ENCODE results near the gene NR2F6. TPM values are rescaled to one million over a fixed set of nuclear protein-coding genes. Genes with fewer than 3 reads are reported as not detected.

NR2F6 gene
- polyA plus RNA-seq, 2 of the 4 experiments (the other 2 are of a cell fraction) = 31.9 to 42.1 TPM

GRCh38 chr19:17242431-17243208 lies 3.1 kb downstream of the NR2F6 start:
- 65% methylated on average over 4 of the region's 8 CpGs for WGBS (ENCODE audit: missing lambda C conversion rate)
- FAIRE-seq = no peak
- ATAC-seq = no peak
- Histone ChIP-seq H3K9me3 (no peaks in the 10 kb centered on the region), H3K4me1 (peaks cover 69% of the 10 kb centered on the region), H3K4me2 (peak overlapping the region; percentile 90), H3K4me3 (peak overlapping the region; percentile 93), H3K27ac (peak overlapping the region; percentile 92 to 96)
- TF ChIP-seq SMC3 (IDR thresholded peaks at IDR 0.05) (no peak), HDAC2 (IDR thresholded peaks at IDR 0.05) (peak; percentile 57; the same call in 1 of the 2 replicates), TP53 (CRISPR knock-in tag; IDR thresholded peaks at IDR 0.05) (no peak), ZFP36 (IDR thresholded peaks at IDR 0.05; ENCODE audit: borderline replicate concordance, partially characterized antibody) (peak; percentile 91), KDM1A (IDR thresholded peaks at IDR 0.05; ENCODE audit: low read depth) (peak; percentile 89; the same call in 1 of the 2 replicates)
- no peak for DNase-seq (ENCODE audit: low read depth in 1 of 2, low spot score in 1 of 2)
- POLR2A ChIA-PET = interaction anchor here (1.6 kb wide), 1 partner anchor 8 kb away, joined by 5 read pairs; no protein-coding TSS in a partner anchor
- CTCF ChIA-PET = interaction anchor here (0.7 to 10.0 kb wide), 9 partner anchors 7 to 527 kb away, joined by 3 to 62 read pairs (median 3); partner anchors contain the start of gene ANKLE1

- WGBS (ENCODE audit: missing lambda C conversion rate) = 87% methylated on average over 6 of the region's 6 CpGs
- FAIRE-seq = no peak
- ChIA-PET CTCF (interaction anchor here (0.6 to 10.0 kb wide), 6 partner anchors 9 to 478 kb away, joined by 3 to 62 read pairs (median 3); no protein-coding TSS in a partner anchor), POLR2A (no interaction called here)
- DNase-seq (ENCODE audit: low read depth in 1 of 2, low spot score in 1 of 2) = no peak
- H3K4me1 ChIP-seq = peaks cover 71% of the 10 kb centered on the region
- H3K4me3 ChIP-seq = 0 out of 3 replicates have a peak overlapping the region, but pooled peaks have one; percentile 11
- no peak for ATAC-seq
- peak overlapping the region; percentile 92 to 96 for H3K27ac ChIP-seq
- no peaks in the 10 kb centered on the region for H3K9me3 ChIP-seq
- no peak for TF ChIP-seq RARB (CRISPR knock-in tag; IDR thresholded peaks at IDR 0.05)
- TF ChIP-seq MAX (IDR thresholded peaks at IDR 0.05) = 0 out of 2 replicates have a peak, but pooled peaks have one; percentile 37
- peak overlapping the region; percentile 90 for H3K4me2 ChIP-seq
Observed at GRCh38 chr19:17240826-17241399, 4.8 kb downstream of the NR2F6 start.

DNA sequence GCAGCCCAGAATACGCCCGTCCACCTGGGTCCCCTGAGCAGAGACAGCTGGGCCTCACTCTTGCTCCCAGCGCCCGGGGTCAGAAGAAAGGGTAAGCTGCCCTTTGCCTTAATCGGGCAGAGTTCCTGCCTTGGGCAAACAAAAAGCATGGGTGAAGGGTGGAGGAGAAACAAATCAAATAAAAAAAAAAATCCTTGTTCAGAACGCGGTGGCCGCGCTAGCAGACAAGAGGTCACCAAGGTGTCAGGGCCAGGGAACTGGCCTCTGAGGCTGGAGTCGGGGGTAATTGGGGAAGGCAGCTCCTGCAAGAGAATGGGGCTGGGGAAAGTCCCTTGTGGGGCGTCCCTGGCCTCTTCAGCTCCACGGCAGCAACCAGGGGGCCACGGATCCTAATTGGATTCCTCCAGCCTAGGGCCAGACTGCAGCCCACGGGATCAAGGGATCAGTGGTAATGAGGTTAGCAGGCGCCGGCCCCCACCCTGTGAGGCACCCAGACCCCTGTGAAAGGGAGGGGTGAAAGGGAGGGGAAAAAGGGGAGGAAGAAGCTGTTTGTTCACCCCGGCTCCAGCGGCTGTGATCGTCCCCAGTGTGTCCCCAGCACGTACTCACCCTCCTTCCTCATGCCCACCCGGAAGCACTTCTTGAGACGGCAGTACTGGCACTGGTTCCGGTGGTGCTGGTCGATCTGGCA lies 5.5 kb downstream of the NR2F6 start:
- peak overlapping the region; percentile 92 to 96 for H3K27ac ChIP-seq
- POLR2A ChIA-PET = no interaction called here
- H3K4me3 ChIP-seq = 0 out of 3 replicates have a peak overlapping the region, but pooled peaks have one; percentile 11
- DNase-seq (ENCODE audit: low read depth in 1 of 2, low spot score in 1 of 2) = peak in 1 of 2 experiments; percentile 77
- WGBS (ENCODE audit: missing lambda C conversion rate) = 7% methylated on average over 23 of the region's 24 CpGs
- H3K4me2 ChIP-seq = peak overlapping the region; percentile 90
- TF ChIP-seq KDM1A (IDR thresholded peaks at IDR 0.05; ENCODE audit: low read depth) (no peak), RNF2 (IDR thresholded peaks at IDR 0.05; ENCODE audit: borderline replicate concordance, low read depth) (no peak), EHF (CRISPR knock-in tag; IDR thresholded peaks at IDR 0.05) (no peak), ZFP36 (IDR thresholded peaks at IDR 0.05; ENCODE audit: borderline replicate concordance, partially characterized antibody) (no peak), HOXB13 (CRISPR knock-in tag; IDR thresholded peaks at IDR 0.05; ENCODE audit: low read depth) (no peak), ZNF302 (CRISPR knock-in tag; IDR thresholded peaks at IDR 0.05) (no peak), CBX2 (IDR thresholded peaks at IDR 0.05; ENCODE audit: borderline replicate concordance, low read depth) (no peak), FOSL2 (IDR thresholded peaks at IDR 0.05) (no peak), FOSL2 (CRISPR knock-in tag; IDR thresholded peaks at IDR 0.05) (no peak), NR3C1 (IDR thresholded peaks at IDR 0.05) (no peak), EP300 (IDR thresholded peaks at IDR 0.05) (no peak), PHF8 (IDR thresholded peaks at IDR 0.05; ENCODE audit: borderline replicate concordance, low read depth) (no peak), MAFK (IDR thresholded peaks at IDR 0.05; ENCODE audit: partially characterized antibody) (no peak), USF2 (IDR thresholded peaks at IDR 0.05) (no peak), MAZ (IDR thresholded peaks at IDR 0.05; ENCODE audit: borderline replicate concordance, low read depth, low read length) (no peak)
- FAIRE-seq = no peak
- ATAC-seq = peak in 1 of 2 experiments; percentile 11; a peak in 3 of 6 replicates
- no peaks in the 10 kb centered on the region for H3K9me3 ChIP-seq
- CTCF ChIA-PET = interaction anchor here (0.6 to 10.0 kb wide), 3 partner anchors 19 to 477 kb away, joined by 3 to 62 read pairs (median 3); no protein-coding TSS in a partner anchor
- peaks cover 71% of the 10 kb centered on the region for H3K4me1 ChIP-seq

All from A549 (cell line).